Psoas muscle (tissue), 8 donors: ENCODE data around the gene STAU1. TPM values are rescaled to one million over a fixed set of nuclear protein-coding genes. Genes with fewer than 3 reads are reported as not detected.

Experiments
- ATAC-seq, 4 donors: fragments of 200-7000 bp; cut with Tn5 transposase; one replicate each; pipeline ENCODE4 v1.9.1; 2020; ENCODE audit warnings: moderate library complexity in 3 of 4, mild to moderate bottlenecking in 2 of 4
- DNase-seq, 2 donors: peaks; one replicate each; pipeline ENCODE4 v3.0.0-alpha.2; 2020
- H3K27ac ChIP-seq: fragments of 200-600 bp; one replicate; pipeline ENCODE4 v1.8.0; 2022
- H3K27me3 ChIP-seq, 3 donors: fragments of 200-600 bp in 1 of 3; one replicate each; pipeline versions ENCODE4 v1.6.1 to v1.8.0; 2013 to 2022; ENCODE audit warnings: low read length in 2 of 3, mild to moderate bottlenecking in 2 of 3, moderate library complexity in 1 of 3; ENCODE audit not compliant: insufficient read depth in 3 of 3
- H3K36me3 ChIP-seq, 2 donors: fragments of 200-600 bp in 1 of 2; one replicate each; pipeline versions ENCODE4 v1.6.1 to v1.8.0; 2013 to 2022; ENCODE audit warnings: low read depth in 1 of 2, mild to moderate bottlenecking in 1 of 2, moderate library complexity in 1 of 2; ENCODE audit not compliant: insufficient read depth in 1 of 2
- H3K4me1 ChIP-seq: fragments of 200-600 bp; one replicate; pipeline ENCODE4 v1.8.0; 2022
- H3K4me3 ChIP-seq: fragments of 200-600 bp; one replicate; pipeline ENCODE4 v1.8.0; 2022; ENCODE audit warnings: mild to moderate bottlenecking
- H3K9me3 ChIP-seq: fragments of 200-600 bp; one replicate; pipeline ENCODE4 v1.8.0; 2022
- CTCF ChIP-seq: fragments of 200-600 bp; IDR thresholded peaks from one replicate; pipeline ENCODE4 v1.8.0; 2022; ENCODE audit warnings: antibody characterized with exemption
- WGBS, 3 donors: extraction: QIAGEN DNeasy Blood & Tissue Kit; methylation state at CpG; one replicate each; pipeline versions ENCODE4 v1.1.6 to v1.1.7; 2013; 5-methylcytosine and 5-hydroxymethylcytosine counted together
- intact Hi-C, 2 donors: fragments of 100-400 bp; cut with DNase I; formaldehyde crosslinking; loops; one replicate each; pipeline versions ENCODE4 v1.11.0 to v1.14.2; 2022
- polyA plus RNA-seq, 3 donors: library from polyadenylated mRNA; stranded (reverse); fragments of 200-250 nt; gene quantifications; one replicate each; pipeline ENCODE4 v1.2.3, GENCODE V29; 2013
- total RNA-seq, 4 donors: library from RNA; stranded (reverse); fragmentation: NEBNext Ultra II Directional in 2 of 4; extraction: Animal tissue kit (Norgen Biotek cat#: 25700) in 2 of 4; gene quantifications; one replicate each; pipeline versions ENCODE4 v1.2.1 to v1.2.4, GENCODE V29; 2021 to 2023
- donor health status: healthy with polysubstance abuse.
- donor health status: DM: no; HTN: no; CAD: no; lungs with moderate emphysema.
- donor health status: Bipolar disorder and iron deficiency.
- donor health status: healthy.
- donor health status: DM: yes; HTN: yes; CAD: no.
- donor health status: DM: no; HTN: no; CAD: no.
- donor health status: DM: no; HTN: no; CAD: no.
- donor health status: DM: yes; HTN: yes; CAD: no.

STAU1 gene
- total and polyA plus RNA-seq, 7 donors, result 30.2 to 85.2 (median 58.8) TPM

GRCh38 chr20:49146442-49147225 is 41.5 kb downstream of the STAU1 start:
- H3K27ac ChIP-seq, result no peak overlapping the region
- no peak for TF ChIP-seq CTCF
- H3K4me3 ChIP-seq, result no peak overlapping the region
- peaks cover 2 to 79% of the 10 kb centered on the region in 2 donors for H3K36me3 ChIP-seq
- H3K9me3 ChIP-seq, result no peaks in the 10 kb centered on the region
- ATAC-seq (no peak), DNase-seq (no peak)
- no peaks in the 10 kb centered on the region for H3K27me3 ChIP-seq
- intact Hi-C loops, result no loop called here
- WGBS, 3 donors, result 80 to 88% (median 87%) methylated on average over 5 of the region's 5 CpGs
- H3K4me1 ChIP-seq, result peaks cover 10% of the 10 kb centered on the region

GRCh38 chr20:49140834-49141233 is 47.3 kb downstream of the STAU1 start:
- Histone ChIP-seq H3K9me3 (no peaks in the 10 kb centered on the region), H3K4me1 (peaks cover 3% of the 10 kb centered on the region), H3K4me3 (no peak overlapping the region), H3K27me3 (no peaks in the 10 kb centered on the region), H3K36me3 (peaks cover 0 to 51% of the 10 kb centered on the region in 2 donors), H3K27ac (no peak overlapping the region)
- TF ChIP-seq CTCF, result no peak
- 29 to 45% (median 37%) methylated on average over 2 of the region's 2 CpGs for WGBS, 3 donors
- peak in 2 of 4 donors; percentile 50 to 75 for ATAC-seq
- DNase-seq, result no peak
- intact Hi-C loops, result no loop called here

DNA sequence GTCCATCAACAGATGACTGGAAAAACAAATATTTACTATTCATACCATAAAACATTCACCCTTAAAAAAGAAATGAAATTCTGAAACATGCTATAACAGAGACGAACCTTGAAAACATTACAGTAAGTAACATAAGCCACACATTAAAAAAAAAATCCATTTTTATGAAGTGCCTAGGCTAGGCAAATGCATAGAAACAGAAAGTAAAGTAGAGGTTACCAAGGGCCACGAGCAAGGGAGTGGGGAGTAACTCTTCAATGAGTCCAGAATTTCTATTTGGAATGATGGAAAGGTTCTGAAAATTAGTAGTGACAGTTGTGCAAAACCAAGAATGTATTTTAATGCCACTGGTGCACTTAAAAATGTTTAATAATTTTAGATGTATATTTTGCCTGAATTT is 47.7 kb downstream of the STAU1 start:
- no peak for ATAC-seq
- 36 to 47% (median 47%) methylated on average over 2 of the region's 2 CpGs for WGBS, 3 donors
- no peak for TF ChIP-seq CTCF
- Histone ChIP-seq H3K36me3 (peaks cover 0 to 51% of the 10 kb centered on the region in 2 donors), H3K4me3 (no peak overlapping the region), H3K4me1 (peaks cover 3% of the 10 kb centered on the region), H3K27me3 (no peaks in the 10 kb centered on the region), H3K27ac (no peak overlapping the region), H3K9me3 (no peaks in the 10 kb centered on the region)
- no peak for DNase-seq
- intact Hi-C loops, result no loop called here

DNA sequence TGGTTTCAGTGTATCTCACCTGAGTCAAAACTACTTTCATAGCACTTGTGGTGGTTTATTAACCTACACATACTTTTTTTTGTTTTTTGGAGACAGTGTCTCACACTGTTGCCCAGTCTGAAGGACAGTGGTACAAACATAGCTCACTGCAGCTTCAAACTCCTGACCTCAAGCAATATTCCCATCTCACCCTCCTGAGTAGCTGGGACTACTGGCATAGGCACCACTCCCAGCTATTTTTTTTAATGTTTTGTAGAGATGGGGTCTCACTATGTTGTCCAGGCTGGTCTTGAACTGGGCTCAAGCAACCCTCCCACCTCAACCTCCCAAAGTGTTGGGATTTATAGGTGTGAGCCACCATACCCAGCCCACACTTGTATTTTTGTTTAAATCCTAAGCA is 49.7 kb downstream of the STAU1 start:
- H3K36me3 ChIP-seq, result peaks cover 0 to 53% of the 10 kb centered on the region in 2 donors
- intact Hi-C loops, result no loop called here
- H3K27ac ChIP-seq, result no peak overlapping the region
- TF ChIP-seq CTCF, result no peak
- no peak overlapping the region for H3K4me3 ChIP-seq
- H3K27me3 ChIP-seq, result no peaks in the 10 kb centered on the region
- H3K4me1 ChIP-seq, result peaks cover 3% of the 10 kb centered on the region
- ATAC-seq (no peak), DNase-seq (no peak)
- no peaks in the 10 kb centered on the region for H3K9me3 ChIP-seq
